DMS 273 treated with DMSO at 0.1 percent for 48 hours (cell line): ENCODE measurements around the gene FMR1.

Experiments
- DNase-seq: peaks from one replicate; lab custom pipeline; 2025; lab: John Stamatoyannopoulos, UW

Gene FMR1

GRCh38 chrX:147916375-147916968 lies 4.8 kb downstream of the FMR1 start:
- no peak for DNase-seq

- no peak for DNase-seq
Observed at GRCh38 chrX:147917700-147918695, 6.3 kb downstream of the FMR1 start.

- DNase-seq: no peak
Observed at GRCh38 chrX:147920161-147920666, 8.5 kb downstream of the FMR1 start.

GRCh38 chrX:147923605-147924004 lies 11.9 kb downstream of the FMR1 start:
- DNase-seq: no peak

GRCh38 chrX:147927256-147927655 lies 15.5 kb downstream of the FMR1 start:
- no peak for DNase-seq

GRCh38 chrX:147933815-147934214 lies 22.1 kb downstream of the FMR1 start:
- DNase-seq: no peak

GRCh38 chrX:147935156-147935758 lies 23.5 kb downstream of the FMR1 start:
- DNase-seq: no peak

GRCh38 chrX:147945286-147945685 lies 33.6 kb downstream of the FMR1 start:
- no peak for DNase-seq

GRCh38 chrX:147948531-147948930 lies 36.8 kb downstream of the FMR1 start:
- DNase-seq: no peak

GRCh38 chrX:147950352-147950751 lies 38.6 kb downstream of the FMR1 start:
- DNase-seq: no peak

- no peak for DNase-seq
Observed at GRCh38 chrX:147953976-147954375, 42.3 kb downstream of the FMR1 start.

- DNase-seq: no peak
Observed at GRCh38 chrX:147957291-147957690, 45.6 kb downstream of the FMR1 start.

GRCh38 chrX:147958291-147958690 lies 46.6 kb downstream of the FMR1 start:
- DNase-seq: no peak

- no peak for DNase-seq
Observed at GRCh38 chrX:147960722-147961121, 49.0 kb downstream of the FMR1 start.

- DNase-seq: no peak
Observed at GRCh38 chrX:147962476-147962875, 50.8 kb downstream of the FMR1 start.

- no peak for DNase-seq
Observed at GRCh38 chrX:147978931-147979330, 67.2 kb downstream of the FMR1 start.

- DNase-seq: no peak
Observed at GRCh38 chrX:147981038-147981752, 69.5 kb downstream of the FMR1 start, which contains the start of gene FMR1NB. TSS of gene FMR1NB (plus strand) at chrX:147981337. CDS start at chrX:147981403, 66 bp downstream.
